Measurements from ENCODE around the gene FNBP1L.
A peak's percentile ranks its signal among the peaks of the same experiment; 100 is the strongest.

FNBP1L gene

GRCh38 chr1:93448983-93449804 lies 1.3 kb downstream of the FNBP1L start:
- H3K27ac ChIP-seq (ENCODE audit: extremely low read depth, low read depth, low read length) = peak overlapping the region; percentile 96
- ChIA-PET POLR2A (interaction anchor here (1.3 to 2.3 kb wide), 4 partner anchors 101 to 430 kb away, joined by 3 to 10 read pairs (median 6); partner anchors contain the start of gene DNTTIP2), CTCF (interaction anchor here (0.7 to 1.2 kb wide), 2 partner anchors 145 to 397 kb away, joined by 3 to 4 read pairs; no protein-coding TSS in a partner anchor)
- peaks cover 3% of the 10 kb centered on the region; the same call in 1 of the 2 replicates for H3K4me1 ChIP-seq (ENCODE audit: control insufficient read depth, insufficient read depth, low read length)
- H3K4me3 ChIP-seq (ENCODE audit: low read depth, low read length) = peak overlapping the region; percentile 98
- H3K9me3 ChIP-seq (ENCODE audit: control insufficient read depth, insufficient read depth, low read depth, low read length) = no peaks in the 10 kb centered on the region
- no peaks in the 10 kb centered on the region for H3K36me3 ChIP-seq (ENCODE audit: control insufficient read depth in 2 of 2, insufficient read depth in 1 of 2, low read length in 2 of 2)
- TF ChIP-seq ZNF792 (tag by site-specific recombination; IDR thresholded peaks at IDR 0.05) (no peak), KLF16 (tag by site-specific recombination; IDR thresholded peaks at IDR 0.05) (peak; percentile 13; the same call in 1 of the 2 replicates), ZNF791 (tag by site-specific recombination; IDR thresholded peaks at IDR 0.05) (no peak), KLF9 (tag by site-specific recombination; IDR thresholded peaks at IDR 0.05; ENCODE audit: low read depth) (peak; percentile 87), GLIS1 (tag by site-specific recombination; IDR thresholded peaks at IDR 0.05) (no peak), SCRT1 (tag by site-specific recombination; IDR thresholded peaks at IDR 0.05; ENCODE audit: borderline replicate concordance) (no peak), ZNF18 (tag by site-specific recombination; IDR thresholded peaks at IDR 0.05) (no peak), ZNF10 (tag by site-specific recombination; IDR thresholded peaks at IDR 0.05) (no peak), ZNF785 (tag by site-specific recombination; IDR thresholded peaks at IDR 0.05) (no peak), ZNF626 (tag by site-specific recombination; IDR thresholded peaks at IDR 0.05) (no peak), ZNF174 (tag by site-specific recombination; IDR thresholded peaks at IDR 0.05) (no peak), SCRT2 (tag by site-specific recombination; IDR thresholded peaks at IDR 0.05) (peak; percentile 72), ZSCAN4 (tag by site-specific recombination; IDR thresholded peaks at IDR 0.05) (no peak), ZNF280D (tag by site-specific recombination; IDR thresholded peaks at IDR 0.05) (no peak), BCL11A (tag by site-specific recombination; IDR thresholded peaks at IDR 0.05; ENCODE audit: low read depth) (no peak; the same call in 1 of the 2 replicates), ZNF366 (tag by site-specific recombination; conservative IDR thresholded peaks at IDR 0.05) (peak; percentile 86), ZNF2 (tag by site-specific recombination; IDR thresholded peaks at IDR 0.05) (no peak), ZBTB49 (tag by site-specific recombination; IDR thresholded peaks at IDR 0.05; ENCODE audit: low read depth) (no peak), ZBTB17 (tag by site-specific recombination; IDR thresholded peaks at IDR 0.05) (peak; percentile 58; the same call in 1 of the 2 replicates), ZNF704 (tag by site-specific recombination; IDR thresholded peaks at IDR 0.05) (no peak), ZBTB1 (tag by site-specific recombination; IDR thresholded peaks at IDR 0.05) (no peak), ZNF23 (tag by site-specific recombination; IDR thresholded peaks at IDR 0.05; ENCODE audit: borderline replicate concordance) (no peak), ZNF560 (tag by site-specific recombination; IDR thresholded peaks at IDR 0.05; ENCODE audit: borderline replicate concordance) (no peak), ZNF274 (IDR thresholded peaks at IDR 0.05; ENCODE audit: low read length) (no peak), ZNF274 (tag by site-specific recombination; IDR thresholded peaks at IDR 0.05; ENCODE audit: borderline replicate concordance) (no peak), SETDB1 (IDR thresholded peaks at IDR 0.05; ENCODE audit: insufficient read length, low read length) (no peak), ZNF211 (tag by site-specific recombination; IDR thresholded peaks at IDR 0.05; ENCODE audit: low read depth) (no peak), ZNF561 (tag by site-specific recombination; IDR thresholded peaks at IDR 0.05; ENCODE audit: borderline replicate concordance) (no peak), ZNF324 (tag by site-specific recombination; IDR thresholded peaks at IDR 0.05) (no peak)
